NCI-H1092 treated with DMSO at 0.1 percent for 48 hours (cell line): ENCODE measurements around the gene ANKRD33B.
"Not testable (repeated sequence)": the region's sequence is repeated elsewhere in the genome, so short reads cannot be mapped to it uniquely, and the experiment has no call there.

Source experiments
- DNase-seq: peaks from one replicate; lab custom pipeline; 2025; lab: John Stamatoyannopoulos, UW

Gene ANKRD33B

GRCh38 chr5:10636363-10637142 is 72.7 kb downstream of the ANKRD33B start:
- DNase-seq = no peak

GRCh38 chr5:10637944-10638343 is 74.1 kb downstream of the ANKRD33B start:
- DNase-seq = no peak

GRCh38 chr5:10638723-10639122 is 74.9 kb downstream of the ANKRD33B start:
- not testable (repeated sequence) for DNase-seq

- DNase-seq = no peak
Measured at GRCh38 chr5:10639846-10640368, 76.0 kb downstream of the ANKRD33B start.

- no peak for DNase-seq
Measured at GRCh38 chr5:10642367-10642766, 78.5 kb downstream of the ANKRD33B start.

GRCh38 chr5:10644192-10644591 is 80.3 kb downstream of the ANKRD33B start:
- no peak for DNase-seq

GRCh38 chr5:10645146-10645545 is 81.3 kb downstream of the ANKRD33B start:
- no peak for DNase-seq

GRCh38 chr5:10645671-10646070 is 81.8 kb downstream of the ANKRD33B start:
- no peak for DNase-seq

GRCh38 chr5:10647640-10648039 is 83.8 kb downstream of the ANKRD33B start:
- no peak for DNase-seq

GRCh38 chr5:10648806-10649665 is 85.2 kb downstream of the ANKRD33B start:
- DNase-seq = no peak

- no peak for DNase-seq
Measured at GRCh38 chr5:10649666-10650380, 86.0 kb downstream of the ANKRD33B start.

GRCh38 chr5:10652151-10652550 is 88.3 kb downstream of the ANKRD33B start:
- DNase-seq = no peak

GRCh38 chr5:10652606-10653005 is 88.7 kb downstream of the ANKRD33B start:
- DNase-seq = no peak

- DNase-seq = no peak
Measured at GRCh38 chr5:10653043-10653442, 89.2 kb downstream of the ANKRD33B start.

- no peak for DNase-seq
Measured at GRCh38 chr5:10653751-10654400, 90.0 kb downstream of the ANKRD33B start.

- DNase-seq = no peak
Measured at GRCh38 chr5:10654566-10654965, 90.7 kb downstream of the ANKRD33B start.

- DNase-seq = peak; percentile 16
Measured at GRCh38 chr5:10655161-10655971, 91.5 kb downstream of the ANKRD33B start.

GRCh38 chr5:10655972-10656830 is 92.3 kb downstream of the ANKRD33B start:
- DNase-seq = no peak

- DNase-seq = no peak
Measured at GRCh38 chr5:10658265-10658664, 94.4 kb downstream of the ANKRD33B start.

GRCh38 chr5:10660135-10660534 is 96.3 kb downstream of the ANKRD33B start:
- DNase-seq = no peak
